Measurements from ENCODE around the gene SDC4. TPM values are rescaled to one million over a fixed set of nuclear protein-coding genes. Genes with fewer than 3 reads are reported as not detected.
A peak's percentile ranks its signal among the peaks of the same experiment; 100 is the strongest.

Gene SDC4
- total and polyA plus RNA-seq, 8 donors = 27.4 to 343 (median 80.1) TPM

DNA sequence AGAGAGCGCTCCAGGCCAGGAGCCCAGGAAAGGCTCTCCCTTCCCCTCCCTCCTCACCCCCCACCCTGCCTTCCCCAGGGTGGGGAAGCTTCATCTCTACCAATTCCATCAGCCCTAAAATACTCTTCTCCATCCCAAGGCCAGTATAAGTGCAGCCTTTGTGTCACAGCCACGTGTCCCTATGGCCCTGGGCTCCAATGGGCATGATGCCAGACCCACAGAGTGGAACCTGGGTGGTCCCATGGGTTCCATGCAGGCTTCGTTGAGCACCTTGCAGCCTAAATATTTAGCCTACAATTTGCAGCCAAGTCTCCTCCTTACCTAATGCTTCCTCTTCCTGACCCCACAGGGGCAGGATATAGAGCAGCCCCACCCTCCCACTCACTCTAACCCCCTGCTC is 39.1 kb downstream of the SDC4 start:
- Histone ChIP-seq H3K27me3 (peaks cover 0 to 85% (median 31%) of the 10 kb centered on the region in 3 donors), H3K9me3 (no peaks in the 10 kb centered on the region), H3K4me1 (peaks cover 5 to 28% (median 17%) of the 10 kb centered on the region in 4 donors), H3K4me3 (no peak overlapping the region), H3K27ac (no peak overlapping the region), H3K36me3 (no peaks in the 10 kb centered on the region)
- intact Hi-C loops (cut with DNase I; ENCODE audit: low total_unique reads) = no loop called here
- 63 to 90% (median 70%) methylated on average over 3 of the region's 3 CpGs for WGBS, 5 donors
- TF ChIP-seq POLR2AphosphoS5 (IDR thresholded peaks at IDR 0.05) (no peak), POLR2A (IDR thresholded peaks at IDR 0.05) (no peak), EP300 (IDR thresholded peaks at IDR 0.05) (no peak)
- TF ChIP-seq, protein P1, sequence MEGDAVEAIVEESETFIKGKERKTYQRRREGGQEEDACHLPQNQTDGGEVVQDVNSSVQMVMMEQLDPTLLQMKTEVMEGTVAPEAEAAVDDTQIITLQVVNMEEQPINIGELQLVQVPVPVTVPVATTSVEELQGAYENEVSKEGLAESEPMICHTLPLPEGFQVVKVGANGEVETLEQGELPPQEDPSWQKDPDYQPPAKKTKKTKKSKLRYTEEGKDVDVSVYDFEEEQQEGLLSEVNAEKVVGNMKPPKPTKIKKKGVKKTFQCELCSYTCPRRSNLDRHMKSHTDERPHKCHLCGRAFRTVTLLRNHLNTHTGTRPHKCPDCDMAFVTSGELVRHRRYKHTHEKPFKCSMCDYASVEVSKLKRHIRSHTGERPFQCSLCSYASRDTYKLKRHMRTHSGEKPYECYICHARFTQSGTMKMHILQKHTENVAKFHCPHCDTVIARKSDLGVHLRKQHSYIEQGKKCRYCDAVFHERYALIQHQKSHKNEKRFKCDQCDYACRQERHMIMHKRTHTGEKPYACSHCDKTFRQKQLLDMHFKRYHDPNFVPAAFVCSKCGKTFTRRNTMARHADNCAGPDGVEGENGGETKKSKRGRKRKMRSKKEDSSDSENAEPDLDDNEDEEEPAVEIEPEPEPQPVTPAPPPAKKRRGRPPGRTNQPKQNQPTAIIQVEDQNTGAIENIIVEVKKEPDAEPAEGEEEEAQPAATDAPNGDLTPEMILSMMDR (IDR thresholded peaks at IDR 0.05) = no peak
- DNase-seq = no peak

DNA sequence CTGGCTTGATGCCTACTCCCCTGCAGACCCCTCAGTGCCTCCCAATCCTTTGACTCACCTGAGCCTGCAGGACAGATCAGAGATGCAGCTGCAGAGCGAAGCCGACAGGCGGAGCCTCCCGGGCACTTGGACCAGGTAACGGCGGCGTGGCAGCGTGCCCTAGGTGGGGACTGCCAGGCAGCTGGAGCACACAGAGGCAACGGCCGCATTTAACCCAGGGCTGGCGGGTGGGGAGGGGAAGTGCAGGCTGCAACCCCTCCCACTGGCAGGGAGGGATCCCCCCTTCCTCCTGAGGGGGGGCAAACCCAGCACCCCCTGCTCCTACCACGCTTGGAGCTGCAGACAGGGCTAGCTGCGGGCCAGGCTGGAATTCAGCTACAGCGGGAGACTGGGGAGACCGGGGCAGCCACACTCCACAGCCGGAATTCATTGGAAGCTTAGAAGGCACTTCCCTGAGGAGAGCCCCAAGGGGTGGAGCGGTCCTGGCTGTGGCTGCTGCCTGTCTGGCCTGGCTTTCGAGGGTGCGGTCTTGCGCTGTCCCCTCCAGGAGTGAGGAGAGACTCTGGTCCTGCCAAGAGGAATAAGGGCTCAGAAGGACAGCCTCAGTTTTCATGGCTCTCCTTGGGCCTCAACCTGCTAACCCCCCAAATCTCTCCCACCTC is 40.0 kb downstream of the SDC4 start, which contains the start of gene MATN4:
MATN4 (minus strand) TSS at position 183 of the 662 bp plus-strand sequence. CDS start 2,717 bp downstream, outside the sequence.
- no peak for TF ChIP-seq EP300 (IDR thresholded peaks at IDR 0.05)
- TF ChIP-seq, protein P1 (IDR thresholded peaks at IDR 0.05) = peak in 4 of 7 experiments; percentile 5 to 37 (median 20)
- Histone ChIP-seq H3K4me1 (peaks cover 5 to 28% (median 17%) of the 10 kb centered on the region in 4 donors), H3K36me3 (no peaks in the 10 kb centered on the region), H3K27me3 (peaks cover 0 to 85% (median 35%) of the 10 kb centered on the region in 3 donors), H3K9me3 (no peaks in the 10 kb centered on the region), H3K4me3 (peak within 1 kb of the TSS in 2 of 4 donors; percentile 6 to 11), H3K27ac (no peak within 1 kb of the TSS)
- WGBS, 5 donors = 18 to 37% (median 30%) methylated on average over 6 to 20 of the region's 20 CpGs
- DNase-seq = peak; percentile 48 to 77
- intact Hi-C loops (cut with DNase I; ENCODE audit: low total_unique reads) = no loop called here

DNA sequence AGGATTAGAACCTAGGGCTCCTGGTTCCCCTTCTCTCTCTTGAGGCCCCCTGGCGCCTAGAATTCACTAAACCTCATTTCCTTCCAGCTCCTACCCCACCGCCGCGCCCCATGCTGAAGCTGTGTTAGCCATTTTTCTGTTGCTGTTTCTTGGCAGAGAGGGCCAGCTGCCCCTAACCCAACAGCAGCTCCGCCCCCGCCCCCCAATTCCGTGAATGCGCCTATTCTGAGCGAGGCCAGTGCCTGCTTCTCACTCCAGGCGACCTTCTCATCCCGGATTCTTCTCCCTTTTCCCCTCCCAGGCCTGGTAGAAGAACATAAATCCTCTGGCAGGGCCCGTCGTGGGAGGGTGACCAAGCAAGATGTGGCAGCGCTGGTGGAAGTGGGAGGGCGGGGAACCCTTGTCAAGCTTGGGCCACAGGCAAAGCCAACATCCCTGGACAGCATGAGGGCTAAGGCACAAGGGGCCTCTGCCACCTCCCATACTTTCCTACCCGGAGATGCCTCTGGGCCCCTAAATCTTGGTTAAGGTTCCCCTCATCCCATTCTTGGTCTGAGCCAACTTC is 41.1 kb downstream of the SDC4 start:
- Histone ChIP-seq H3K4me1 (peaks cover 5 to 26% (median 16%) of the 10 kb centered on the region in 4 donors), H3K36me3 (no peaks in the 10 kb centered on the region), H3K9me3 (no peaks in the 10 kb centered on the region), H3K4me3 (no peak overlapping the region), H3K27ac (no peak overlapping the region), H3K27me3 (peaks cover 0 to 82% (median 33%) of the 10 kb centered on the region in 3 donors)
- 44 to 54% (median 53%) methylated on average over 16 of the region's 16 CpGs for WGBS, 5 donors
- intact Hi-C loops (cut with DNase I; ENCODE audit: low total_unique reads) = no loop called here
- no peak for DNase-seq
- TF ChIP-seq, protein P1 (IDR thresholded peaks at IDR 0.05) = no peak
- no peak for TF ChIP-seq POLR2AphosphoS5 (IDR thresholded peaks at IDR 0.05)
- no peak for TF ChIP-seq POLR2A (IDR thresholded peaks at IDR 0.05)
- no peak for TF ChIP-seq EP300 (IDR thresholded peaks at IDR 0.05)

DNA sequence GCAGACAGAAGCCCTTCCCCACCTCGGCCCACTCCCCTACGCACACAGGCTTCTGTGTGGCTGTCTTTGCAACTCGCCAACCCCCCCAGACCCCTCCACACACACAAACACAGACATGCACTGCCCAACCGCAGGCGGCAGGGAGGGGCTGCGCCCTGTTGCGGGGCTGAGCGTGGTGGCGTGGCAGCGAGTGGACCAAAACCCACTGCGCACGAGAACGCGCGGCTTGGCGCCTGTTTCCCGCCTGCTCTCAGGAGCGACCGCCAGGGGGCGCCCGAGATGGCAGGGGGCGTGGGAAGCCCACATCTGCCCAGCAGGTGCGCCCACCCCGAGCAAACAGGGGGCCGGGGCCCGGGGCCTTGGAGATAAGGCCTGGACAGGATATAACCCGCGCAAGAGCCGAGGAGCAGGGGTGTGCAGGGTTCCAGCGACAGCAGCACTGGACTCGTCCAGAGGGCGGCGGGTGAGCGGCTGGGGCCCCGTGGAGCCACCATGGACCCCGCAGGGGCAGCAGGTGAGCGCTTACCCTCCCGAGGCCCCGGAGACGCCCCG is 41.7 kb downstream of the SDC4 start, which contains the start of gene RBPJL:
RBPJL (plus strand) TSS at position 410 of the 552 bp plus-strand sequence; CDS start at position 493, 83 bp downstream.
- H3K4me1 ChIP-seq = peaks cover 5 to 19% (median 11%) of the 10 kb centered on the region in 4 donors
- intact Hi-C loops (cut with DNase I; ENCODE audit: low total_unique reads) = no loop called here
- H3K4me3 ChIP-seq = no peak within 1 kb of the TSS
- TF ChIP-seq, protein P1 (IDR thresholded peaks at IDR 0.05) = peak in 5 of 7 experiments; percentile 45 to 83 (median 68)
- no peak for TF ChIP-seq EP300 (IDR thresholded peaks at IDR 0.05)
- no peak for TF ChIP-seq POLR2AphosphoS5 (IDR thresholded peaks at IDR 0.05)
- TF ChIP-seq POLR2A (IDR thresholded peaks at IDR 0.05) = no peak
- no peak within 1 kb of the TSS for H3K27ac ChIP-seq
- no peaks in the 10 kb centered on the region for H3K9me3 ChIP-seq
- WGBS, 5 donors = 0 to 15% (median 15%) methylated on average over 11 to 41 of the region's 41 CpGs
- H3K27me3 ChIP-seq = peaks cover 0 to 76% (median 28%) of the 10 kb centered on the region in 3 donors
- DNase-seq = peak in 1 of 2 donors; percentile 68
- no peaks in the 10 kb centered on the region for H3K36me3 ChIP-seq

Data from stomach (tissue), 9 donors.